Measurements from ENCODE around the gene UFSP2.

UFSP2 gene

GRCh38 chr4:185390941-185391340 is 34.8 kb downstream of the UFSP2 start:
- TF ChIP-seq CTCF (IDR thresholded peaks at IDR 0.05; ENCODE audit: extremely low read depth, insufficient read depth, missing control alignments) = no peak
- in situ Hi-C loops (cut with MboI; ENCODE audit: low pct_unique_long_range_greater_than_20kb, low sequenced_read_pairs, unreplicated experiment) = no loop called here
- no peak for DNase-seq (ENCODE audit: low spot score)

GRCh38 chr4:185387957-185388356 is 37.8 kb downstream of the UFSP2 start:
- no peak for DNase-seq (ENCODE audit: low spot score)
- TF ChIP-seq CTCF (IDR thresholded peaks at IDR 0.05; ENCODE audit: extremely low read depth, insufficient read depth, missing control alignments) = no peak
- in situ Hi-C loops (cut with MboI; ENCODE audit: low pct_unique_long_range_greater_than_20kb, low sequenced_read_pairs, unreplicated experiment) = no loop called here

GRCh38 chr4:185384930-185385331 is 40.8 kb downstream of the UFSP2 start:
- in situ Hi-C loops (cut with MboI; ENCODE audit: low pct_unique_long_range_greater_than_20kb, low sequenced_read_pairs, unreplicated experiment) = no loop called here
- no peak for DNase-seq (ENCODE audit: low spot score)
- no peak for TF ChIP-seq CTCF (IDR thresholded peaks at IDR 0.05; ENCODE audit: extremely low read depth, insufficient read depth, missing control alignments)

GRCh38 chr4:185384061-185384460 is 41.7 kb downstream of the UFSP2 start:
- no peak for DNase-seq (ENCODE audit: low spot score)
- in situ Hi-C loops (cut with MboI; ENCODE audit: low pct_unique_long_range_greater_than_20kb, low sequenced_read_pairs, unreplicated experiment) = no loop called here
- TF ChIP-seq CTCF (IDR thresholded peaks at IDR 0.05; ENCODE audit: extremely low read depth, insufficient read depth, missing control alignments) = no peak

- in situ Hi-C loops (cut with MboI; ENCODE audit: low pct_unique_long_range_greater_than_20kb, low sequenced_read_pairs, unreplicated experiment) = no loop called here
- TF ChIP-seq CTCF (IDR thresholded peaks at IDR 0.05; ENCODE audit: extremely low read depth, insufficient read depth, missing control alignments) = no peak
- no peak for DNase-seq (ENCODE audit: low spot score)
These were observed 42.3 kb downstream of the UFSP2 start for GRCh38 chr4:185383451-185383850.

GRCh38 chr4:185382754-185383153 is 43.0 kb downstream of the UFSP2 start:
- no peak for TF ChIP-seq CTCF (IDR thresholded peaks at IDR 0.05; ENCODE audit: extremely low read depth, insufficient read depth, missing control alignments)
- in situ Hi-C loops (cut with MboI; ENCODE audit: low pct_unique_long_range_greater_than_20kb, low sequenced_read_pairs, unreplicated experiment) = no loop called here
- DNase-seq (ENCODE audit: low spot score) = no peak

Data from GM13977 (cell line).